Glutamatergic neuron (in vitro differentiated cells): ENCODE results near the gene PLCL2. TPM values are rescaled to one million over a fixed set of nuclear protein-coding genes. Genes with fewer than 3 reads are reported as not detected.
A peak's percentile ranks its signal among the peaks of the same experiment; 100 is the strongest.

ENCODE experiments used
- DNase-seq: peaks from one replicate; pipeline ENCODE4 v3.0.0; 2022
- H3K27ac Mint-ChIP-seq: one replicate; pipeline ENCODE4 v1.8.0; 2020; ENCODE audit warnings: mild to moderate bottlenecking, mixed read lengths, inconsistent platforms; ENCODE audit not compliant: unreplicated experiment
- H3K27me3 Mint-ChIP-seq: one replicate; pipeline ENCODE4 v1.8.0; 2020; ENCODE audit warnings: mild to moderate bottlenecking, moderate library complexity, mixed read lengths, inconsistent platforms; ENCODE audit not compliant: unreplicated experiment
- H3K36me3 Mint-ChIP-seq: one replicate; pipeline ENCODE4 v1.8.0; 2020; ENCODE audit warnings: mild to moderate bottlenecking, mixed read lengths, inconsistent platforms; ENCODE audit not compliant: unreplicated experiment
- H3K4me1 Mint-ChIP-seq: one replicate; pipeline ENCODE4 v1.8.0; 2020; ENCODE audit warnings: mild to moderate bottlenecking, low read depth, mixed read lengths, inconsistent platforms; ENCODE audit not compliant: unreplicated experiment
- H3K4me3 Mint-ChIP-seq: one replicate; pipeline ENCODE4 v1.8.0; 2020; ENCODE audit warnings: mild to moderate bottlenecking, mixed read lengths, inconsistent platforms; ENCODE audit not compliant: unreplicated experiment
- H3K9me3 Mint-ChIP-seq: one replicate; pipeline ENCODE4 v1.8.0; 2020; ENCODE audit warnings: mild to moderate bottlenecking, moderate library complexity, mixed read lengths, inconsistent platforms; ENCODE audit not compliant: unreplicated experiment
- total RNA-seq: library from RNA; stranded (reverse); fragmentation: NEBNext Ultra II Directional; extraction: Animal tissue kit (Norgen Biotek cat#: 25700); gene quantifications from one replicate; pipeline ENCODE4 v1.2.1, GENCODE V29; 2021; ENCODE audit not compliant: unreplicated experiment
- TF ChIP-seq, protein P1 (sequence below): fragments of 200-600 bp; sonication (generic); IDR thresholded peaks from one replicate; pipeline ENCODE4 v1.5.0; 2021; ENCODE audit not compliant: partially characterized antibody, unreplicated experiment

The PLCL2 gene
- total RNA-seq, 1 donor from 2014 or later, result 71.1 TPM

DNA sequence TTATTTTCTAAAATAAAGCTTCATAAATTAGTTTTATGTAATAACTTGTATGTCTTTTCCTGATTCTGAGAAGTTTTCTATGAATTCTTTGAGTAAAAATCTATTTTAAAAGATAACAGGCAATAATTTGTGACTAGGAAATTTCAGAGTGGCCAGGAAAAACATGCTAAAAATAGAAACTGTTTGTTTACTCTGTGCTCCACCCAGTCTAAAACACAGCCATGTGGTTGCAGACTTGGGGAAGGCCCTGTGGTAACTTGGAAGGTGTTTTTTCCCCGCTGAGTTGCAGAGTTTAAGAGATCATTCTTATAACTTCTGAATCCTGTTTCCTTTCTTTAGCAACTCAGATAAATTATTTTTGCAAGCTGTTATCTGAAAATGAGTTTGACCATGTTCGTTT, 21.9 kb downstream of the PLCL2 start:
- Mint-ChIP-seq H3K9me3 (peaks cover 5% of the 10 kb centered on the region), H3K4me1 (peaks cover 52% of the 10 kb centered on the region), H3K4me3 (no peak overlapping the region), H3K36me3 (no peaks in the 10 kb centered on the region), H3K27ac (no peak overlapping the region), H3K27me3 (peaks cover 2% of the 10 kb centered on the region)
- TF ChIP-seq, protein P1, sequence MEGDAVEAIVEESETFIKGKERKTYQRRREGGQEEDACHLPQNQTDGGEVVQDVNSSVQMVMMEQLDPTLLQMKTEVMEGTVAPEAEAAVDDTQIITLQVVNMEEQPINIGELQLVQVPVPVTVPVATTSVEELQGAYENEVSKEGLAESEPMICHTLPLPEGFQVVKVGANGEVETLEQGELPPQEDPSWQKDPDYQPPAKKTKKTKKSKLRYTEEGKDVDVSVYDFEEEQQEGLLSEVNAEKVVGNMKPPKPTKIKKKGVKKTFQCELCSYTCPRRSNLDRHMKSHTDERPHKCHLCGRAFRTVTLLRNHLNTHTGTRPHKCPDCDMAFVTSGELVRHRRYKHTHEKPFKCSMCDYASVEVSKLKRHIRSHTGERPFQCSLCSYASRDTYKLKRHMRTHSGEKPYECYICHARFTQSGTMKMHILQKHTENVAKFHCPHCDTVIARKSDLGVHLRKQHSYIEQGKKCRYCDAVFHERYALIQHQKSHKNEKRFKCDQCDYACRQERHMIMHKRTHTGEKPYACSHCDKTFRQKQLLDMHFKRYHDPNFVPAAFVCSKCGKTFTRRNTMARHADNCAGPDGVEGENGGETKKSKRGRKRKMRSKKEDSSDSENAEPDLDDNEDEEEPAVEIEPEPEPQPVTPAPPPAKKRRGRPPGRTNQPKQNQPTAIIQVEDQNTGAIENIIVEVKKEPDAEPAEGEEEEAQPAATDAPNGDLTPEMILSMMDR, result no peak
- no peak for DNase-seq

DNA sequence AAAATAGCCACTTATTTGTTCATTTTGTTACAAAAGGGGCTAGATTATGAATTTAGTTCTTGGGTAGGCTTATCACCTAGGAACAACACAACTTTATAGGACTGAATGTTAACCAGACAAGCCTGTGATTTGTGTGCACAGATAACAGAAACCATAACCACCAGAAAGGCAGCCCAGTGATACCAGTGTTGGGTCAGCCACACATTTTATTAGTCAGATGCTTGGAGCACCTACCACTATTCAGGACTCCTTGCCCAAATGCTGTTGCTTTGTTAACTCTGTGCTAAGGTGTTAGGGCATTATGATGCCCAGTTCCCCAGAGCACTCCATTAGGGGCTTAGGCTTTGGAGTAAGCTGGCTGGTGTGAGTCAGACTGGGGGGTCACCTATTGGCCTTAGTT, 22.5 kb downstream of the PLCL2 start:
- peaks cover 50% of the 10 kb centered on the region for H3K4me1 Mint-ChIP-seq
- H3K36me3 Mint-ChIP-seq, result no peaks in the 10 kb centered on the region
- DNase-seq, result no peak
- no peak overlapping the region for H3K4me3 Mint-ChIP-seq
- TF ChIP-seq, protein P1, result no peak
- no peak overlapping the region for H3K27ac Mint-ChIP-seq
- peaks cover 2% of the 10 kb centered on the region for H3K27me3 Mint-ChIP-seq
- peaks cover 5% of the 10 kb centered on the region for H3K9me3 Mint-ChIP-seq

DNA sequence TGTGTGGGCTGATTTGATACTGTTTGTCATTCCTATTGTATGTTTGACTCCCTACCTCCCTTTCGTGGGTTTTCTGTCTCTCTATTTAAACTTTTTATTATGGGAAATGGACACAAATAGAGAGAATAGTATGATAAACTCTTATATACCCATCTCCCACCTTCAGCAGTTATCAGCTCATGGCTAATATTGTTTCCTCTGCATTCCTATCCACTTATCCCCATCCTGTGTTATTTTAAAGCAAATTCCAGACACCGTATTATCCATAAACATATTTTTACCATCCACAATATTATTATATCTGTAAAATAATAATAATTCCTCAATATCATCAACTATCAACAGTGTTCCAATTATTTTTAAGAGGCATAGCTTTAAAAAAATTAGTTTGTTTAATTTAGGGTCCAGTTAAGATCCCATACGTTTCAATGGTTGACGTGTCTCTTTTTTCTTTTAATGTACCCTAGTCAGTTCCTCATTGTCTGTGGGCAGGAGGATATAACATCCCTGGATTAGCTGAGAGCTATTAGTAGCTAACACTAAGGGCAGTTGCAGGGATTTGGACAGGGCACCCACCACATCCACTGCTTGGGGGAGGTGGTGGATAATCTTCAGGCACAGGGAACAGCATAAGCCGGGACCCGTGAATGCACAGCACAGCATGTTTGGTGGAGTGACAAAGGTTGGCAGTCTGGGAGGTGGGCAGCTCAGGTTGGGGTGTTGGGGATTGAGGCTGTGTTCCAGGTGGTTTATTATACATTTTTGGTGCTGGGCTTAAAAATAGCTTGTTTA, 23.5 kb downstream of the PLCL2 start:
- Mint-ChIP-seq H3K36me3 (no peaks in the 10 kb centered on the region), H3K27ac (no peak overlapping the region), H3K9me3 (peaks cover 4% of the 10 kb centered on the region), H3K27me3 (peaks cover 2% of the 10 kb centered on the region), H3K4me3 (no peak overlapping the region), H3K4me1 (peaks cover 52% of the 10 kb centered on the region)
- TF ChIP-seq, protein P1, result no peak
- DNase-seq, result no peak

DNA sequence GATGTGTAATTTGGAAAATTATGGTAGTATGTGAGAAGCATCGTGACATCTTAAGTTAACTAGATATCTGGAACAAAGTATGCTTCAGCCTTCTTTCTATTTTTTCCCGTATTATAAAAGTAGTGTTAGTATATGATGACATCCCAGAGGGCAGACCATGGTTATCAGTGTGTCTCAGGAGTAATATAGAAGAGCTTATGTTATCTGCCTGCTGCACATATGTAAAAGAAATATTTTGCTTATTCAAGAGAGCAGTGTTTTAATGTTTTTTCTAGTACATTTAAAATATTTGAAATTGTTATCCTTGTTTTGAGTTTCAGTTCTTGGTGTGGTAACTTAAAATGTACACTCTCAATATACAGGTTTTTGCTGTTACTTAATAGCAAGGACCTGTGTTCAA, 24.1 kb downstream of the PLCL2 start:
- H3K36me3 Mint-ChIP-seq, result no peaks in the 10 kb centered on the region
- H3K27ac Mint-ChIP-seq, result no peak overlapping the region
- H3K4me1 Mint-ChIP-seq, result peaks cover 50% of the 10 kb centered on the region
- H3K9me3 Mint-ChIP-seq, result peaks cover 4% of the 10 kb centered on the region
- TF ChIP-seq, protein P1, result no peak
- DNase-seq, result no peak
- H3K27me3 Mint-ChIP-seq, result no peaks in the 10 kb centered on the region
- H3K4me3 Mint-ChIP-seq, result no peak overlapping the region

DNA sequence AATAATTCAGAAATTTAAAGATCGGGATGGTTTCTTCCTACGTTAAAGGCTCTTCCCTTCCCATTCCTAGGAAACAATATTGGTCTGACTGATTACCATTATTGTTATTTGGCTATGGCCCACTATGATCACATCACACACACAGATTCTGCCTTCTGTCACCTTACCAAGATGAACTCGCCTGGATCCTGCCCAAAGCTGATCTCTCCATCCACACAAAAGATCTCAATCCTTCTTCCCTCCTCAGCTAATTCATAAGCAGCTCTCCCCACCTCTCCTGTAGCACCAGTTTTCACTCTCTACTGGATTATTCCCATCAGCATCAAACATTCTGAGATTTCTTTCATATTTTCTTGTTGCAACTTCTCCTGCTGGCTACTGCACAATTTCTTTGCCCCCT, 25.0 kb downstream of the PLCL2 start:
- H3K4me3 Mint-ChIP-seq, result no peak overlapping the region
- DNase-seq, result no peak
- peaks cover 43% of the 10 kb centered on the region for H3K4me1 Mint-ChIP-seq
- no peaks in the 10 kb centered on the region for H3K27me3 Mint-ChIP-seq
- TF ChIP-seq, protein P1, result no peak
- peaks cover 2% of the 10 kb centered on the region for H3K9me3 Mint-ChIP-seq
- peak overlapping the region; percentile 41 for H3K27ac Mint-ChIP-seq
- H3K36me3 Mint-ChIP-seq, result no peaks in the 10 kb centered on the region
